ENCODE results near the gene MZT2A.
"Not testable (repeated sequence)": the region's sequence is repeated elsewhere in the genome, so short reads cannot be mapped to it uniquely, and the experiment has no call there.

The MZT2A gene

DNA sequence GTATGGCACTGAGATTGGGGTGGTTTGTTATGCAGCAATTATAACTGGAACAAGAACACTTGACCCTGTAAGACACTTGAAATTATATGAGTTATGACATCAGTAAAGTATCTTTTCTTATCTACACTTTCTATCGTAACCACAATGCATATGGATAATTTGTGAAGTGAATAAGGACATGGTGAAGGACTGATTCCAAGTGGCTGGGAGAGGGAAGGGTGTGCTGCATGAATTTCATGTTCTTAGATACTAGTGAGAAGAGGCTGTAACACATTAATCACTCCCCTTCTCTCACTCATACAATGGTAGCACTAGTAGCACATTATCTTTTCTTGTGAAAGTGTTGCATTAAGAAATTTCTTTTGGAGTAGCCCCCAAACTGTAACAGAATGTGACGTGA is 37.3 kb downstream of the MZT2A start:
- DNase-seq (ENCODE audit: low read depth) = not testable (repeated sequence)

DNA sequence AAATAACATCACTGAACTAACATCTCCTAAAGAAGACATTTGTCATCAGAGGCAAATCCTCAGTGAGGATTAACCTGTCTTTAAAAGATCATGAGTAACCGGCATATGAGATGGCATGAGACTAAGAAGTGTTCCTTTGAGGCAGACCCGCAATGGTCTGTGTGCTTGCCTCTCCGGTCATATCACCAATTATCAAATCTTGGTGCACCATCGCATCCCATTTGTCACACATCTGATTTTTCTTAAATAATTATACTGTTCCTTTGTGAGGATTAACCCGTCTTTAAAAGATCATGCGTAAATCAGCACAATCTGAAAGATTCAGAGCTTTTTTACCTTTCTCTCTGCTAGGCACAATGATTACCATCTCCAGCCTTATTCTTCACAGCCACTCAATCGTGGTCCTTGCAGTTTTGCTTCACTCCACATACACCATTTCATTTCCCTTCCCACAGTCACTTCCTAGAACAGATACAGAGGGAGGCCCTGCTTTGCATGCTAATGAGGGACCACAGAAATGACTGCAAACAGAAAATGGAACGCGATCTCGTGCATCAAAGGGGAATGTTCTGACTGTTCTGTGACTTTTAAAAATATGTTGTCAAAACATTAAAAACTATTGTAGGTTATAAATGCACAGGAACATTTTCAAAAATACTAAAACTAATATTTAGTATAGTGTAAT is 40.8 kb downstream of the MZT2A start:
- not testable (repeated sequence) for DNase-seq (ENCODE audit: low read depth)

DNA sequence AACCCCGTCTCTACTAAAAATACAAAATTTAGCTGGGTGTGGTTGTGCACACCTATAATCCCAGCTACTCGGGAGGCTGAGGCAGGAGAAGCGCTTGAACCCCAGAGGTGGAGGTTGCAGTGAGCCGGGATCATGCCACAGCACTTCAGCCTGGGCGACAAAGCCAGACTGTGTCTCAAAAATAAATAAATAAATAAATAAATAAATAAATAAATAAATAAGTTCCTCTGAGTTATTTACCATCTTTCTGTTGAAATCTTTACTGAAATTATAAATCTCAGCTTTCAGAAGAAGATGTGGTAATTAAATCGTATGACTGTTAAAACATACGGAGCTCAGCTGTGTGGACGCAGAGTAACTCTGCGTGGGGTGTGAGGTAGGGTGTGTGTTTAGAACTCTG is 44.2 kb downstream of the MZT2A start:
- DNase-seq (ENCODE audit: low read depth) = not testable (repeated sequence)

DNA sequence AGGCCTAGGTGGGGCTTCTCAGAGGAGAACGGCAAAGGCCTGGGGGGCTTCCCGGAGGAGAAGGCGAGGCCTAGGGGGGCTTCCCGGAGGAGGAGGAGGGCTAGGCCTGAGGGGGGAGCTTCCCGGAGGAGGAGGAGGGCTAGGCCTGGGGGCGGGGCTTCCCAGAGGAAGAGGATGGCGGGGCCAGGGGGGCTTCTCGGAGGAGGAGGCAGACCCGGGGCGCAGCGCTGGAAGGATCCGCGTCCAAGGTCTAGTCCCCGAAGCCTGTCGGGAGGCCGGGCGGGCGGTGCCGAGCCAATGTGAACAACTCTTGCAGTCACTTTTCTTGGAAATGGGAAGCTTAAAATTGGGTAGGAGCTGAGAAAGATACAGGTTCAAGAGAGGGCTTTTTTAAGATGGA is 46.3 kb downstream of the MZT2A start:
- DNase-seq (ENCODE audit: low read depth) = no peak

DNA sequence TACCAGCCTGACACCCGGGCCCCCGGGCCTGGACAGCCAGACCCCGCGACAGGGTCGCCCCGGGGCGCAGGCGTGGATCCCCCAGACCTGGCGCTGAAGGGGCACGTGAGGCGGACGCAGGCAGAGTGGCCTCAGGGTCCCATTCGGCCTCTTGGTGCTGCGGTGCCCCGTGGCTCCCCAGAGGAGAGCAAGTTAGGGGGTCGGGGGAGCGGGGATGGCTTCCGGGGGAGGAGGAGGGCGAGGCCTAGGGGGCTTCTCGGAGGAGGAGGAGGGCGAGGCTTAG is 46.7 kb downstream of the MZT2A start:
- DNase-seq (ENCODE audit: low read depth) = not testable (repeated sequence)

DNA sequence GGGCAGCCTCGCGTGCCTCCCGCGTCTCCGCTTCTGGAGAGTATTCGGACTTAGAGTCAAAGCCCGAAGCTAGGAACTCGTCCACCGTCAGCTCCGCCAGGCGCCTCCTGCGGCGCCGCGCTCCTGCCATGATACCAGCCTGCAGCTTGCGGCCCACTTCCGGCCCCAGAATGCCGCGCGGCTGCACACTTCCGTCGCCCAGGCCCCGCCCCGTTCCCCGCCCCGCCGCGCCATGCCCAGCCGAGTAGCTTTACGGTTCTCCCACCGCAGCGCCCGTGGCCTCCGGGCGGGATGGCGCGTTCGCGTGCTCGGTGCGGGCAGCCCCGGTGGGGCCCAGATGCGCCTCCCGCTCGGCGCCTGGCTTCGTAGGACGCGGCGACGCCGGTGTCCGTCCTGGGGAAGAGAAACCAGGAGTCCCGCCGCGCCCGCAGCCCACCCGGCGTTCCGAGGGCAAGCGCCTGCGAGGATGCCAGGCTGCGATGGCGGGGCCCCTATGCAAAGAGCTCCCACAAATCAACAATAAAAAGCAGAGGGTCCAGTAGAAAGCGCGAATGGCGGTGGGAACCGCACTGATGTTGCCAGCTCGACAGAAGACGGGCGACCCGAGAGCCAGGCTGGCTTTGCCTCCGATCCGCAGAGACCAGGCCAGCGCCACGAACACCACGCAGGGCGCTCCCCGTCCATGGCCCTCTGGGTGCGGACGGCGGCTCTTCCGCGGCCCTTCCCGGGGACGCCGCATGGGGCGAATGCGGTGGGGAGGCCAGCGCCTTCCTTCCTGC is 47.3 kb downstream of the MZT2A start:
- not testable (repeated sequence) for DNase-seq (ENCODE audit: low read depth)

DNA sequence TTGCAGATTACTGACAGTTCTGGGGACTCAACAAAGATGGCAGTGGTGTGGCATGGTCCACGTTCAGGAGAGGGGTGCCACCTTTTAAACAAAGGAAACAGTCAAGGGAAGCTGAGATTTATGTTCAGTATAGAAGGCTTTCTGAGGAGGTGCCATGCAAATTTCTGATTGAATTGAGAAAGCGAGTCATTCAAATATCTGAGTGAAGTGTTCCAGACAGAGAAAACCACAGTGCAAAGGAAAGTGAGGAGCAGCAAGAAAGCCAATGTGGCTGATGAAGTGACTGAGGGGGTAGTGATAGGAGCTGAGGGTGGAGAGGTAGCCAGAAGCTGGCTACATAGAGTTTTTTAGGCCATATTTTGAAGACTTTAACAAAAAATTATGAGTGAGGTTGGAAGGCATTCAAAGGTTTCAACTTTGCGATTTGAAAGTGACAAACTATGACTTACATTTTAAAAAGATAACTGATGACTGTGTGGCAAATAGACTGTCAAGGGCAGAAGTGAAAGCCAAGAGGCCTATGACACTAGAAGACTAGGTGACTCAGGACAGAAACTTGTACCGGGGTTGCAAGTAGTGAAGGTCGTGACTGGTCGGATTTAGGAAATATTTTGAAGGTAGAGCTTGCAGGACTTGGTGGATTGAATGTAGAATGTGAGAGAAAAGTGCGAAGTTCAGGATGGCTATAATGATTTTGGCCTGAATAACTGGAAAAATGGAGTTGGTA is 51.3 kb downstream of the MZT2A start:
- not testable (repeated sequence) for DNase-seq (ENCODE audit: low read depth)
